CD4-positive, alpha-beta memory T cell (primary cell): Measurements from ENCODE around the gene ARMCX2. TPM values are rescaled to one million over a fixed set of nuclear protein-coding genes. Genes with fewer than 3 reads are reported as not detected.
"Not testable (repeated sequence)": the region's sequence is repeated elsewhere in the genome, so short reads cannot be mapped to it uniquely, and the experiment has no call there.

Experiments
- CTCF ChIA-PET: fragments of 350-600 bp; sonication (Branson Sonifier 250); formaldehyde crosslinking; loops from one replicate; lab custom pipeline; 2021; ENCODE audit warnings: inconsistent platforms; ENCODE audit not compliant: partially characterized antibody; lab: Charles Lee
- POLR2A ChIA-PET: fragments of 350-600 bp; sonication (Branson Sonifier 250); formaldehyde crosslinking; loops from one replicate; lab custom pipeline; 2021; ENCODE audit not compliant: partially characterized antibody; lab: Charles Lee
- DNase-seq, 5 donors: peaks; one replicate each; pipeline versions ENCODE4 v3.0.0 to v3.0.0-alpha.2; 2020 to 2022; ENCODE audit warnings: mixed read lengths in 1 of 5
- H3K27ac ChIP-seq: one replicate; pipeline ENCODE4 v1.7.0; 2013; ENCODE audit warnings: low read depth, low read length
- H3K27me3 ChIP-seq: 2 replicates; pipeline ENCODE4 v1.7.0; 2013; ENCODE audit warnings: mild to moderate bottlenecking, low read length, moderate library complexity; ENCODE audit not compliant: insufficient read depth
- H3K36me3 ChIP-seq: 2 replicates; pipeline ENCODE4 v1.7.0; 2013; ENCODE audit warnings: mild to moderate bottlenecking, low read length, moderate library complexity; ENCODE audit not compliant: insufficient read depth
- H3K4me1 ChIP-seq: 2 replicates; pipeline ENCODE4 v1.7.0; 2013; ENCODE audit warnings: mild to moderate bottlenecking, low read length, moderate library complexity; ENCODE audit not compliant: insufficient read depth
- H3K4me3 ChIP-seq, 2 donors: one replicate each; pipeline ENCODE4 v1.7.0; 2013; ENCODE audit warnings: low read length in 2 of 2, mild to moderate bottlenecking in 1 of 2
- H3K9me3 ChIP-seq, 2 donors: one replicate each; pipeline ENCODE4 v1.7.0; 2013; ENCODE audit warnings: low read length in 2 of 2, control low read depth in 1 of 2; ENCODE audit not compliant: control insufficient read depth in 1 of 2
- H3K27ac Mint-ChIP-seq, 7 donors: one replicate each; pipeline ENCODE4 v1.8.0; 2020 to 2021; ENCODE audit warnings: mixed read lengths in 7 of 7, mild to moderate bottlenecking in 6 of 7, inconsistent platforms in 3 of 7, moderate library complexity in 3 of 7
- H3K27me3 Mint-ChIP-seq, 2 donors: one replicate each; pipeline ENCODE4 v1.8.0; 2020 to 2021; ENCODE audit warnings: mixed read lengths in 2 of 2
- H3K36me3 Mint-ChIP-seq, 2 donors: one replicate each; pipeline ENCODE4 v1.8.0; 2020 to 2021; ENCODE audit warnings: mixed read lengths in 2 of 2, inconsistent platforms in 1 of 2, mild to moderate bottlenecking in 1 of 2
- H3K4me1 Mint-ChIP-seq, 4 donors: one replicate each; pipeline ENCODE4 v1.8.0; 2020 to 2021; ENCODE audit warnings: mixed read lengths in 4 of 4, mild to moderate bottlenecking in 1 of 4
- H3K4me3 Mint-ChIP-seq, 8 donors: one replicate each; pipeline ENCODE4 v1.8.0; 2020 to 2021; ENCODE audit warnings: mixed read lengths in 8 of 8, mild to moderate bottlenecking in 7 of 8, moderate library complexity in 6 of 8, inconsistent platforms in 3 of 8
- H3K9me3 Mint-ChIP-seq, 8 donors: one replicate each; pipeline ENCODE4 v1.8.0; 2020 to 2021; ENCODE audit warnings: mixed read lengths in 8 of 8, mild to moderate bottlenecking in 5 of 8, inconsistent platforms in 3 of 8, moderate library complexity in 1 of 8
- intact Hi-C: fragments of 100-400 bp; cut with micrococcal nuclease; formaldehyde crosslinking; loops from one replicate; pipeline ENCODE4 v1.15.1; 2023
- polyA plus RNA-seq, 2 donors: library from polyadenylated mRNA; unstranded; fragments of 300-500 nt; fragmentation: Illumina TruSeq; gene quantifications; one replicate each; pipeline ENCODE4 v1.2.3, GENCODE V29; 2021
- total RNA-seq, 2 experiments: library from RNA; stranded (reverse); gene quantifications; one replicate each; pipeline ENCODE4 v1.2.3, GENCODE V29; 2021

The ARMCX2 gene
- total and polyA plus RNA-seq, 4 experiments from 2014 or later = 0.67 to 9.4 (median 4.3) TPM

DNA sequence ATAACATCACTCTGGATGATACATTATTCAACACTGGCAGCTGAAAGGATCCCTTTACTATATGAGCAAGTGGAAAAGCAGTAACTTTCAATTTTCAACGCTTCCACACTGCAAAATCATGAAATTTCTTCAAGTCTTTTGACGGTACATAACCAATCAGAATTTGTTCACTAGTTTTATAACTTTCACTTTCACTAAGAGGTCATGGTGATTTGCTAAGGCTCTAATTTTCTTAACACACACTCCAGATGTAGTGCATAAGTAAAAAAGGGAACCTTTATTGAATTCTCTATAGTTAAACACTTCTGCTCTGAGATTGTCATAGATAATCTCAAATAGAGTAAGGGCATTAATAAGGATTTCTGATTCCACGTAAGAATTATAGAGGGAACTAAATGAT, 4.1 kb downstream of the ARMCX2 start:
- POLR2A ChIA-PET = no interaction called here
- no peak overlapping the region for H3K4me3 ChIP-seq
- peak overlapping the region; percentile 5 to 74 (median 60) for H3K4me3 Mint-ChIP-seq
- H3K27me3 ChIP-seq = no peaks in the 10 kb centered on the region
- no peak for DNase-seq
- H3K27me3 Mint-ChIP-seq = no peaks in the 10 kb centered on the region
- CTCF ChIA-PET = no interaction called here
- H3K9me3 ChIP-seq = no peaks in the 10 kb centered on the region
- peaks cover 4 to 20% (median 13%) of the 10 kb centered on the region in 4 donors for H3K4me1 Mint-ChIP-seq
- peak overlapping the region in 2 of 7 donors; percentile 33 to 68 for H3K27ac Mint-ChIP-seq
- H3K36me3 ChIP-seq = no peaks in the 10 kb centered on the region
- intact Hi-C loops = no loop called here
- H3K27ac ChIP-seq = no peak overlapping the region
- H3K36me3 Mint-ChIP-seq = peaks cover 0 to 1% of the 10 kb centered on the region in 2 donors
- H3K9me3 Mint-ChIP-seq = no peaks in the 10 kb centered on the region
- peaks cover 12% of the 10 kb centered on the region for H3K4me1 ChIP-seq

DNA sequence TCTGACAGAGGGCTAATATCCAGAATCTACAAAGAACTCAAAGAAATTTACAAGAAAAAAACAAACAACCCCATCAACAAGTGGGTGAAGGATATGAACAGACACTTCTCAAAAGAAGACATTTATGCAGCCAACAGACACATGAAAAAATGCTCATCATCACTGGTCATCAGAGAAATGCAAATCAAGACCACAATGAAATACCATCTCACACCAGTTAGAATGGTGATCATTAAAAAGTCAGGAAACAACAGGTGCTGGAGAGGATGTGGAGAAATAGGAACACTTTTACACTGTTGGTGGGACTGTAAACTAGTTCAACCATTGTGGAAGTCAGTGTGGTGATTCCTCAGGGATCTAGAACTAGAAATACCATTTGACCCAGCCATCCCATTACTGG, 11.9 kb downstream of the ARMCX2 start:
- H3K27me3 ChIP-seq, H3K9me3 Mint-ChIP-seq, H3K4me3 Mint-ChIP-seq, H3K4me1 Mint-ChIP-seq, H3K36me3 ChIP-seq, H3K27me3 Mint-ChIP-seq, H3K27ac ChIP-seq, POLR2A ChIA-PET, H3K36me3 Mint-ChIP-seq, H3K9me3 ChIP-seq, DNase-seq, H3K27ac Mint-ChIP-seq, CTCF ChIA-PET, H3K4me3 ChIP-seq, H3K4me1 ChIP-seq, intact Hi-C loops: not testable (repeated sequence)

DNA sequence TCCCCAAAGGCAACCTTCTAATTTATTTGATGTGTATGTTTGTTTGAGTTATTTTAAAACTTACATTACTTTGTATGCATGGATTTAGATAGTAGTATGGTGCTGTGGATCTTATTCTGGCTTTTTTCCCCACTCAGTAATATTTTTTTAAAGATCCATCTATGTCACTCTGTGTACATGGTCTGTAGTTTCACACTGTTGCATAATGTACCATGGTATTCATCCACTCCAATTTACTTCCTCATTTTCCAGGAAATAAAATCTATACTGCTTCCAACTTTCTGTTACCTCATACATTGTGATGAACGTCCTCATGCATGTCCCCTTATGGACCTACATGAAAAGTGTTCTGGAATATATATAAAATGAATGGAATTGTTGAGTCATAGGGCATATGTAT, 17.6 kb downstream of the ARMCX2 start:
- H3K36me3 Mint-ChIP-seq = no peaks in the 10 kb centered on the region
- no peaks in the 10 kb centered on the region for H3K36me3 ChIP-seq
- intact Hi-C loops = no loop called here
- no peak overlapping the region for H3K27ac ChIP-seq
- no peaks in the 10 kb centered on the region for H3K9me3 Mint-ChIP-seq
- H3K27me3 ChIP-seq = no peaks in the 10 kb centered on the region
- H3K9me3 ChIP-seq = no peaks in the 10 kb centered on the region
- no peak overlapping the region for H3K4me3 ChIP-seq
- CTCF ChIA-PET = no interaction called here
- no peak overlapping the region for H3K27ac Mint-ChIP-seq
- H3K4me1 ChIP-seq = no peaks in the 10 kb centered on the region
- H3K4me1 Mint-ChIP-seq = no peaks in the 10 kb centered on the region
- H3K4me3 Mint-ChIP-seq = no peak overlapping the region
- POLR2A ChIA-PET = no interaction called here
- no peaks in the 10 kb centered on the region for H3K27me3 Mint-ChIP-seq
- DNase-seq = no peak

DNA sequence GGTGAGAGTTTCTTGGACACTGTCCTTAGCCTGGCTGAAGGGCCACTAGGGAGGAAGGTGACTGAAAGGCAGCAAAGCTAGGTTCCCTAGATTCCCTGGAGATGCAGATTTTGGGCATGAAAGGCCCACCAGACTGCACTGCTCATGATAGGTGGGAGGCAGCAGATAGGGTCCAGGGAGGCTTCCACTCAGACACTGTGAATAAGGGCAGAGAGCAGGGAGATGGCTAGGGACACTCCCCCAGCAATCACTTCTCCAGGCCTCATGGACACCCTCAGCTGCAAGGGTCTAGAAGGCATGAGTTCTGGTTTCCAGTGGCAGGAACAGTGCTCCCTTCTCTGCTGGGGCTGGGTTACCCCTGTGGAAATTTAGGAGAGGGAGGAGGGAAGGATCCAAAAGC, 20.1 kb downstream of the ARMCX2 start:
- intact Hi-C loops = no loop called here
- Histone ChIP-seq H3K4me3 (no peak overlapping the region), H3K9me3 (no peaks in the 10 kb centered on the region), H3K27me3 (no peaks in the 10 kb centered on the region), H3K4me1 (no peaks in the 10 kb centered on the region), H3K36me3 (no peaks in the 10 kb centered on the region), H3K27ac (no peak overlapping the region)
- H3K27ac Mint-ChIP-seq = no peak overlapping the region
- DNase-seq = no peak
- H3K27me3 Mint-ChIP-seq = no peaks in the 10 kb centered on the region
- no peaks in the 10 kb centered on the region for H3K36me3 Mint-ChIP-seq
- POLR2A ChIA-PET = no interaction called here
- H3K9me3 Mint-ChIP-seq = no peaks in the 10 kb centered on the region
- H3K4me1 Mint-ChIP-seq = no peaks in the 10 kb centered on the region
- H3K4me3 Mint-ChIP-seq = no peak overlapping the region
- CTCF ChIA-PET = no interaction called here

DNA sequence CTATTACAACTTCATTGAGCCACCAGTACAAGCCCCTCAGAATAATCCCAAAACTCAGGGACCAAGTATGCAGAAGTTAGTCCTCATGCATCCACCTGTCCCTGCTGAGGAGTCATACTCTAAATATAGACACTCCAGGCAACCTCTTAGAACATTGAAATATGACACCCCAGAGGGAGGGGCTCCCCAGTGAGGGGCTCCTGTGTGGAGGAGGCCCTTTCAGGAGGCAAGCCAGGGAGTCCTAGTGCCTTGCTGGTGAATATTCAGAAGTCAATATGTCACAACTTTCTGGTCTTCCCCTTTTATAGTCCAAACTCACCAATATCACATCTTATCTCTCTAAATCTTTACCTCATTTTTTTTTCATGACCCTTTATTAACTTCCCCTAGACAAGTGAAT, 40.3 kb downstream of the ARMCX2 start:
- no peaks in the 10 kb centered on the region for H3K36me3 ChIP-seq
- Mint-ChIP-seq H3K9me3 (no peaks in the 10 kb centered on the region), H3K36me3 (peaks cover 0 to 24% of the 10 kb centered on the region in 2 donors), H3K27me3 (no peaks in the 10 kb centered on the region), H3K4me1 (peaks cover 11 to 41% (median 15%) of the 10 kb centered on the region in 4 donors), H3K27ac (peak overlapping the region in 2 of 7 donors; percentile 24 to 34), H3K4me3 (peak overlapping the region in 3 of 8 donors; percentile 1 to 26 (median 25))
- intact Hi-C loops = loop anchor here (5.0 kb wide), 2 partner anchors 138 to 567 kb away; partner anchors contain the start of gene TRMT2B
- ChIA-PET CTCF (no interaction called here), POLR2A (no interaction called here)
- no peaks in the 10 kb centered on the region for H3K27me3 ChIP-seq
- H3K4me3 ChIP-seq = no peak overlapping the region
- peaks cover 21% of the 10 kb centered on the region for H3K4me1 ChIP-seq
- H3K27ac ChIP-seq = no peak overlapping the region
- no peaks in the 10 kb centered on the region for H3K9me3 ChIP-seq
- DNase-seq = no peak

DNA sequence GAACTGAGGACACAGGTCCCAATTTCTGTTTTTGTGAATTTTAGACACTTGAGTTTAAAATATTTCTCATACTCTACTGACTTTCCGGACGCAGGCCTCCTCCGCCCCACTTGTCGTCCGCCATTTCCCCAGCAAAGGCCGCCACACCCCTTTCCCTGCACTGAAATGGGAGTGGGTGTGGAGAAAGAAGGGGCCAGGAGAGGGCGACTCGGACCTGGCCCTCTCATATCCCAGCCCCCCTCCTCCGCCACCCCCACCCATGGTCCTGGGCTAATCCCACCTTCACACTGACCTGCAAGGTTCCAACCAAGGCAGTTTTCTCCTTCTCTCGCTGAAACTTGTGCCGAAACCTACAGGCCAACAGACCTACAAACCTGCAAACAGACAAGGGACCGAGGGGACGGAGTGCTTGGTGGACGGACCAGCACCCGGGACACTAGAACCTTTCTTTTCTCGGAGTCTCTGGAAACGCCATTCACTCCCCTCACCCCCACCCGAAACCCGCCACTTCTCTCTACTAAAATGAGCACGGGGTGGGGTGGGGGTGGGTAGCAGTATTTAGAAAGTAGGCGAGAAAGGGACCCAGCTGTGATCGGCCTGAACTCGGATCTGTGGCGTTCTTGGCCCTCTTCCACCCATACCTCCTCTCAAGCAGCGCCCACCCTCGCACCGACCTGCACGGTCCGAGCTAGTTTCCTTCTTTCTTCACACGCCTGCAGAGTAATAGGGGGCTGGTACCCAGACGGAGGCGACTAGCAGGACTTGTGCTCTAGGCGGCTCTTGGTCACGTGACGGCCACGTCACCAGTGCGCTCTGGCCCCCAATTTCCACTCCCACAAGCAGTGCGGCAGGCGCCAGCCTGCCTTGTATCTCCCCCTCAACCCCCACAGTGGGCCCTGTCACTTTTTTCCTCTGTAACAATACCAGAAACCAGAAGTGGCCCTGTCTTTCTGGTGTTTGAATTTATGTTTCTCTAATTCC, 42.1 kb downstream of the ARMCX2 start, which contains the start of gene ARMCX6:
Gene ARMCX6, minus strand, starts transcription at position 790 of the 981 bp plus-strand sequence. CDS start 1,380 bp downstream, outside the sequence.
- Mint-ChIP-seq H3K36me3 (peaks cover 0 to 12% of the 10 kb centered on the region in 2 donors), H3K4me3 (peak within 1 kb of the TSS; percentile 90 to 97 (median 95)), H3K4me1 (peaks cover 3 to 22% (median 7%) of the 10 kb centered on the region in 4 donors), H3K27ac (peak within 1 kb of the TSS; percentile 86 to 97 (median 94)), H3K9me3 (no peaks in the 10 kb centered on the region), H3K27me3 (no peaks in the 10 kb centered on the region)
- H3K36me3 ChIP-seq = no peaks in the 10 kb centered on the region
- peak; percentile 66 to 82 (median 68) for DNase-seq
- H3K27me3 ChIP-seq = no peaks in the 10 kb centered on the region
- POLR2A ChIA-PET = interaction anchor here (1.5 to 2.1 kb wide), 2 partner anchors 226 to 314 kb away, joined by 3 to 14 read pairs; partner anchors contain the start of gene ZMAT1
- intact Hi-C loops = loop anchor here (5.0 kb wide), 2 partner anchors 140 to 565 kb away; partner anchors contain the start of gene TRMT2B
- CTCF ChIA-PET = no interaction called here
- H3K27ac ChIP-seq = peak within 1 kb of the TSS; percentile 65
- no peaks in the 10 kb centered on the region for H3K9me3 ChIP-seq
- peaks cover 14% of the 10 kb centered on the region for H3K4me1 ChIP-seq
- H3K4me3 ChIP-seq = peak within 1 kb of the TSS; percentile 47 to 82

DNA sequence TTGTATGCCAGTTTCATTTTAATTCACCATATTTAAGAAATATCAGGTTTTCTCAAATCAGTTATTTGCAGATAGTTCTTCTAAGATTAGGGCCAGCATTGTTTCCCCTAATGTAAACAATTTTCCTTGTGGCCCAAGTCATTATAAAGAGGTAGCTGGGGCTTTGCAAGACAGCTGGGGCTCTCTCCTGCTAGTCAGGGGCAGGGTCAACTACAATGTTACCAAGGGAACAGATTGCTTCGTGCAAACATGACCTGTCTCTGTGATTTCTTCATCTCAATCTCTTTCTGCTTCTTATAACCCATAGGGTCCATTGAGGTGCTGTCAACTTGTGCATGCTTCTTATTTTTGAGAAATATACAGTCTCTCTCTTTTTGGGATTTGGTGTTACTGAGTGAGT, 53.9 kb downstream of the ARMCX2 start:
- no peaks in the 10 kb centered on the region for H3K36me3 Mint-ChIP-seq
- H3K4me1 ChIP-seq = no peaks in the 10 kb centered on the region
- no peak for DNase-seq
- intact Hi-C loops = no loop called here
- H3K27ac Mint-ChIP-seq = no peak overlapping the region
- H3K27me3 Mint-ChIP-seq = no peaks in the 10 kb centered on the region
- peaks cover 0 to 2% (median 0%) of the 10 kb centered on the region in 8 donors for H3K9me3 Mint-ChIP-seq
- H3K9me3 ChIP-seq = no peaks in the 10 kb centered on the region
- H3K27me3 ChIP-seq = no peaks in the 10 kb centered on the region
- ChIA-PET POLR2A (no interaction called here), CTCF (interaction anchor here (1.1 to 2.1 kb wide), 2 partner anchors 9 to 198 kb away, joined by 3 to 5 read pairs; no protein-coding TSS in a partner anchor)
- no peaks in the 10 kb centered on the region for H3K4me1 Mint-ChIP-seq
- no peak overlapping the region for H3K4me3 ChIP-seq
- H3K4me3 Mint-ChIP-seq = no peak overlapping the region
- no peak overlapping the region for H3K27ac ChIP-seq
- H3K36me3 ChIP-seq = no peaks in the 10 kb centered on the region
